ENCODE results near the gene UQCR11.

DNA sequence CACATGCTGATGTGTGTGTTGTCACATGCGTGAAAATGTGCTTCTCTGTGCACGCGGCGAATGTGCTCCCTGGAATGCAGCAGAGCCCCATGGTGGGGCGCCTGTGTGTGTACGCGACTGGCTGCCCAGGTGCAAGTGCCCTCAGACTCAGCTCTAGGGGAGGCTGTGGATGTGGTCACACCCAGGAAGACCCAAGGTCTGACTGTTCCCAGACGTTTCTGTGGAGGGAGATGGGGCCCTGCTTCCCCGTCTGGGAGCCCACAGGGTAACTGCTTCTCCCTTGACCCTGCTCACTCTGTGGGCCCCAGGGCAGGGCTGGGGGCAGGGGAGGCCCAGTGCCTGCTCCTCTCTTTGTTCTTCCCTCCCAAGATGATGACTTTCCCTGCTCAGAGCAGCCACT, 7.9 kb upstream of the UQCR11 start:
- TF ChIP-seq POLR2AphosphoS5 (IDR thresholded peaks at IDR 0.05) (no peak), POLR2A (IDR thresholded peaks at IDR 0.05) (no peak)
- TF ChIP-seq, protein P1, sequence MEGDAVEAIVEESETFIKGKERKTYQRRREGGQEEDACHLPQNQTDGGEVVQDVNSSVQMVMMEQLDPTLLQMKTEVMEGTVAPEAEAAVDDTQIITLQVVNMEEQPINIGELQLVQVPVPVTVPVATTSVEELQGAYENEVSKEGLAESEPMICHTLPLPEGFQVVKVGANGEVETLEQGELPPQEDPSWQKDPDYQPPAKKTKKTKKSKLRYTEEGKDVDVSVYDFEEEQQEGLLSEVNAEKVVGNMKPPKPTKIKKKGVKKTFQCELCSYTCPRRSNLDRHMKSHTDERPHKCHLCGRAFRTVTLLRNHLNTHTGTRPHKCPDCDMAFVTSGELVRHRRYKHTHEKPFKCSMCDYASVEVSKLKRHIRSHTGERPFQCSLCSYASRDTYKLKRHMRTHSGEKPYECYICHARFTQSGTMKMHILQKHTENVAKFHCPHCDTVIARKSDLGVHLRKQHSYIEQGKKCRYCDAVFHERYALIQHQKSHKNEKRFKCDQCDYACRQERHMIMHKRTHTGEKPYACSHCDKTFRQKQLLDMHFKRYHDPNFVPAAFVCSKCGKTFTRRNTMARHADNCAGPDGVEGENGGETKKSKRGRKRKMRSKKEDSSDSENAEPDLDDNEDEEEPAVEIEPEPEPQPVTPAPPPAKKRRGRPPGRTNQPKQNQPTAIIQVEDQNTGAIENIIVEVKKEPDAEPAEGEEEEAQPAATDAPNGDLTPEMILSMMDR (IDR thresholded peaks at IDR 0.05), result no peak
